SU-DHL-6 (cell line): ENCODE measurements around the gene NR0B2.

Experiments
- H2AFZ ChIP-seq: fragments of 200-600 bp; sonication (generic); 2 replicates; pipeline ENCODE4 v1.6.1; 2014; ENCODE audit warnings: low read depth, mild to moderate bottlenecking, moderate library complexity, mixed read lengths, antibody characterized with exemption, low read length; ENCODE audit not compliant: severe bottlenecking
- H3F3A ChIP-seq: fragments of 200-600 bp; shearing (Covaris generic); 2 replicates; pipeline ENCODE4 v1.6.0; 2016; ENCODE audit warnings: antibody characterized with exemption, mild to moderate bottlenecking; ENCODE audit not compliant: insufficient read depth
- H3K27ac ChIP-seq: fragments of 200-600 bp; sonication (generic); 2 replicates; pipeline ENCODE4 v1.5.1; 2016; ENCODE audit warnings: low read depth, mild to moderate bottlenecking, low read length, moderate library complexity, mixed read lengths
- H3K27me3 ChIP-seq: fragments of 200-600 bp; sonication (generic), shearing (Covaris generic); 2 replicates; pipeline ENCODE4 v1.6.0; 2014; ENCODE audit warnings: mild to moderate bottlenecking, low read length
- H3K36me3 ChIP-seq: fragments of 200-600 bp; sonication (generic); 2 replicates; pipeline ENCODE4 v1.6.1; 2014; ENCODE audit warnings: mild to moderate bottlenecking, low read length, mixed read lengths
- H3K4me2 ChIP-seq: fragments of 300-600, 200-600 bp; shearing (Covaris generic), sonication (generic); 2 replicates; pipeline ENCODE4 v1.6.0; 2014; ENCODE audit warnings: low read length, low read depth, mild to moderate bottlenecking; ENCODE audit not compliant: poor library complexity, severe bottlenecking
- H3K4me3 ChIP-seq: fragments of 200-600 bp; sonication (generic); 2 replicates; pipeline ENCODE4 v1.5.1; 2014; ENCODE audit warnings: antibody characterized with exemption, low read length, mild to moderate bottlenecking, mixed read lengths; ENCODE audit not compliant: insufficient read depth, poor library complexity, severe bottlenecking
- H3K79me2 ChIP-seq: fragments of 200-600 bp; sonication (generic); 2 replicates; pipeline ENCODE4 v1.6.1; 2014; ENCODE audit warnings: mild to moderate bottlenecking, low read length, moderate library complexity; ENCODE audit not compliant: insufficient read depth
- H3K9ac ChIP-seq: fragments of 200-600 bp; sonication (generic); 2 replicates; pipeline ENCODE4 v1.7.0; 2014; ENCODE audit warnings: mild to moderate bottlenecking, low read length
- H3K9me2 ChIP-seq: fragments of 200-600 bp; sonication (generic); replicated peaks from 2 replicates; pipeline ENCODE4 v1.6.1; 2014; ENCODE audit warnings: low read length; ENCODE audit not compliant: insufficient read depth
- H3K9me3 ChIP-seq: fragments of 200-600 bp; sonication (generic); 2 replicates; pipeline ENCODE4 v1.6.1; 2014; ENCODE audit warnings: low read length, mixed read lengths; ENCODE audit not compliant: insufficient read depth
- H4K20me1 ChIP-seq: fragments of 200-600 bp; sonication (generic); 2 replicates; pipeline ENCODE4 v1.6.1; 2014; ENCODE audit warnings: low read depth, mild to moderate bottlenecking, antibody characterized with exemption, low read length, moderate library complexity, mixed read lengths
- CTCF ChIP-seq: fragments of 200-600 bp; sonication (generic); IDR thresholded peaks from one replicate; pipeline ENCODE4 v1.5.1; 2017; ENCODE audit warnings: antibody characterized with exemption, mild to moderate bottlenecking, low read length, moderate library complexity; ENCODE audit not compliant: insufficient read depth, poor library complexity, severe bottlenecking
- EZH2phosphoT487 ChIP-seq: fragments of 200-600 bp; sonication (generic), shearing (Covaris generic); conservative IDR thresholded peaks from 2 replicates; pipeline ENCODE4 v1.6.1; 2018; ENCODE audit warnings: mild to moderate bottlenecking, antibody characterized with exemption, low read length, moderate library complexity, mixed read lengths

NR0B2 gene

DNA sequence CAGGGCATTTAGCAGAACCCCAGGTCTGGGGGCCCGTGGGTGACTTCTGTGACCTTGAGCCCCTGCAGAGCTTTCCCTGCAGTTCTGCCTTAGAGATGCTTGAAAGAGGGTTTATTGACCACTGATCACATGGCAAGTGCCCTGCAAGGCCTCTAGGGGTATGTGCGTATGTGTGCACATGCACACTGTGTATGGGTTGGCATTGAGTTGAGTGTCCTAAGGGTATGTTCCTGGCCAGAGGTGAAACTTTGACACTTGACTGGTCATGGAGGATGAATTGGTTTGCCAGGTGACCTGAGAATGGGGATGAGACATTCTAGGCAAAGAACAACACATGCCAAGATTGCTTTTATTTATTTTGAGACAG lies 24.9 kb upstream of the NR0B2 start:
- Histone ChIP-seq H3K27ac (no peak overlapping the region), H3K36me3 (peaks cover 5% of the 10 kb centered on the region; the same call in 1 of the 2 replicates), H3K9me3 (no peaks in the 10 kb centered on the region), H3K9ac (no peak overlapping the region), H2AFZ (no peak overlapping the region), H4K20me1 (no peaks in the 10 kb centered on the region), H3K4me2 (no peak overlapping the region), H3K9me2 (no peaks in the 10 kb centered on the region), H3F3A (no peaks in the 10 kb centered on the region), H3K4me3 (no peak overlapping the region), H3K79me2 (peaks cover 30% of the 10 kb centered on the region; the same call in 1 of the 2 replicates), H3K27me3 (no peaks in the 10 kb centered on the region)
- TF ChIP-seq CTCF (no peak), EZH2phosphoT487 (no peak)

- Histone ChIP-seq H3K4me2 (no peak overlapping the region), H3K9me2 (no peaks in the 10 kb centered on the region), H3K4me3 (no peak overlapping the region), H3K9me3 (no peaks in the 10 kb centered on the region), H3K9ac (no peak overlapping the region), H2AFZ (no peak overlapping the region), H4K20me1 (no peaks in the 10 kb centered on the region), H3K27me3 (no peaks in the 10 kb centered on the region), H3K27ac (no peak overlapping the region), H3K36me3 (peaks cover under 1% of the 10 kb centered on the region; the same call in 1 of the 2 replicates), H3F3A (no peaks in the 10 kb centered on the region), H3K79me2 (peaks cover 33% of the 10 kb centered on the region; the same call in 1 of the 2 replicates)
- no peak for TF ChIP-seq CTCF
- TF ChIP-seq EZH2phosphoT487, result no peak
Measured at GRCh38 chr1:26938004-26938658, 24.4 kb upstream of the NR0B2 start.

- Histone ChIP-seq H3K79me2 (peaks cover 38% of the 10 kb centered on the region), H3K36me3 (no peaks in the 10 kb centered on the region), H4K20me1 (no peaks in the 10 kb centered on the region)
Measured at GRCh38 chr1:26936823-26937222, 23.0 kb upstream of the NR0B2 start.

More at GRCh38 chr1:26936823-26937222, 23.0 kb upstream of the NR0B2 start:
- TF ChIP-seq EZH2phosphoT487 (no peak), CTCF (no peak)
- no peak overlapping the region for H3K4me3 ChIP-seq
- H3K27ac ChIP-seq, result no peak overlapping the region
- no peaks in the 10 kb centered on the region for H3K9me3 ChIP-seq
- no peak overlapping the region for H3K4me2 ChIP-seq
- H3F3A ChIP-seq, result no peaks in the 10 kb centered on the region
- H2AFZ ChIP-seq, result no peak overlapping the region
- no peak overlapping the region for H3K9ac ChIP-seq
- no peaks in the 10 kb centered on the region for H3K27me3 ChIP-seq
- H3K9me2 ChIP-seq, result no peaks in the 10 kb centered on the region
